ENCODE measurements around the gene MRNIP. TPM values are rescaled to one million over a fixed set of nuclear protein-coding genes. Genes with fewer than 3 reads are reported as not detected.

Gene MRNIP
- total RNA-seq, 1 experiment from 2014 or later: 31.1 TPM

GRCh38 chr5:179820483-179821297 is 37.9 kb downstream of the MRNIP start, which contains the start of gene SQSTM1:
TSS of gene SQSTM1 (plus strand) at chr5:179820905. CDS start at chr5:179820937, 32 bp downstream.
- Histone ChIP-seq H4K8ac (replicated peaks; ENCODE audit: insufficient read length, low read depth, low read length) (no peak within 1 kb of the TSS), H2BK120ac (ENCODE audit: low read depth, low read length, poor library complexity, severe bottlenecking) (no peak within 1 kb of the TSS), H2BK12ac (ENCODE audit: insufficient read length, low read depth, low read length) (no peak within 1 kb of the TSS), H3K9me3 (ENCODE audit: control insufficient read depth, low read depth, low read length) (no peaks in the 10 kb centered on the region), H3K9ac (ENCODE audit: extremely low read depth, insufficient read length, low read length) (peak within 1 kb of the TSS; percentile 57), H2BK15ac (ENCODE audit: low read depth, low read length) (no peak within 1 kb of the TSS), H2AFZ (ENCODE audit: low read length) (no peak within 1 kb of the TSS), H3K4me1 (ENCODE audit: insufficient read depth, low read length) (peaks cover 3% of the 10 kb centered on the region; the same call in 1 of the 2 replicates), H3K23me2 (ENCODE audit: insufficient read length, low read depth, low read length, poor library complexity, severe bottlenecking) (peaks cover 15% of the 10 kb centered on the region), H3K23ac (ENCODE audit: insufficient read length, low read depth, low read length) (no peak within 1 kb of the TSS), H2BK5ac (ENCODE audit: insufficient read length, low read length) (no peak within 1 kb of the TSS), H3K79me2 (ENCODE audit: insufficient read depth, low read length) (peaks cover 9% of the 10 kb centered on the region; the same call in 1 of the 2 replicates), H3K4me2 (ENCODE audit: insufficient read depth, insufficient read length, low read length) (peak within 1 kb of the TSS; percentile 79), H4K5ac (ENCODE audit: insufficient read length, low read depth, low read length) (no peak within 1 kb of the TSS), H2BK20ac (ENCODE audit: low read depth, low read length, poor library complexity, severe bottlenecking) (no peak within 1 kb of the TSS), H3K4ac (ENCODE audit: low read depth, low read length) (no peak within 1 kb of the TSS), H3K18ac (ENCODE audit: insufficient read length, low read depth, low read length) (peak within 1 kb of the TSS; percentile 74), H4K20me1 (ENCODE audit: control insufficient read depth, insufficient read depth, insufficient read length) (no peaks in the 10 kb centered on the region), H3T11ph (ENCODE audit: low read length) (no peak within 1 kb of the TSS), H2AK5ac (ENCODE audit: insufficient read length, low read length) (peak within 1 kb of the TSS; percentile 1), H3K27me3 (ENCODE audit: insufficient read depth, low read length) (no peaks in the 10 kb centered on the region), H3K56ac (ENCODE audit: insufficient read length, low read depth, low read length) (no peak within 1 kb of the TSS), H3K79me1 (ENCODE audit: insufficient read depth, low read depth, low read length, poor library complexity, severe bottlenecking) (peaks cover 10% of the 10 kb centered on the region), H3K27ac (ENCODE audit: insufficient read length, low read depth, low read length) (no peak within 1 kb of the TSS), H3K14ac (ENCODE audit: insufficient read depth, low read length) (peak within 1 kb of the TSS; percentile 72), H4K91ac (ENCODE audit: insufficient read length, low read depth, low read length) (no peak within 1 kb of the TSS)
- Mint-ChIP-seq H3K9me3 (no peaks in the 10 kb centered on the region; a peak in 2 of 5 replicates), H3K4me3 (peak within 1 kb of the TSS; percentile 88 to 93), H3K27me3 (ENCODE audit: low read depth) (peaks cover 10% of the 10 kb centered on the region), H3K27ac (peak within 1 kb of the TSS; percentile 40 to 94 (median 93); a peak in 4 of 7 replicates), H3K4me1 (peaks cover 30 to 34% of the 10 kb centered on the region in 2 experiments), H3K36me3 (ENCODE audit: insufficient read depth in 1 of 3, low read depth in 3 of 3) (peaks cover 22 to 32% (median 29%) of the 10 kb centered on the region in 3 experiments)
- no CpG with 5 or more reads among the region's 81 CpGs for WGBS (ENCODE audit: extremely low coverage, insufficient read length, low lambda C conversion rate)
- DNase-seq: peak; percentile 73
- TF ChIP-seq, protein P1, sequence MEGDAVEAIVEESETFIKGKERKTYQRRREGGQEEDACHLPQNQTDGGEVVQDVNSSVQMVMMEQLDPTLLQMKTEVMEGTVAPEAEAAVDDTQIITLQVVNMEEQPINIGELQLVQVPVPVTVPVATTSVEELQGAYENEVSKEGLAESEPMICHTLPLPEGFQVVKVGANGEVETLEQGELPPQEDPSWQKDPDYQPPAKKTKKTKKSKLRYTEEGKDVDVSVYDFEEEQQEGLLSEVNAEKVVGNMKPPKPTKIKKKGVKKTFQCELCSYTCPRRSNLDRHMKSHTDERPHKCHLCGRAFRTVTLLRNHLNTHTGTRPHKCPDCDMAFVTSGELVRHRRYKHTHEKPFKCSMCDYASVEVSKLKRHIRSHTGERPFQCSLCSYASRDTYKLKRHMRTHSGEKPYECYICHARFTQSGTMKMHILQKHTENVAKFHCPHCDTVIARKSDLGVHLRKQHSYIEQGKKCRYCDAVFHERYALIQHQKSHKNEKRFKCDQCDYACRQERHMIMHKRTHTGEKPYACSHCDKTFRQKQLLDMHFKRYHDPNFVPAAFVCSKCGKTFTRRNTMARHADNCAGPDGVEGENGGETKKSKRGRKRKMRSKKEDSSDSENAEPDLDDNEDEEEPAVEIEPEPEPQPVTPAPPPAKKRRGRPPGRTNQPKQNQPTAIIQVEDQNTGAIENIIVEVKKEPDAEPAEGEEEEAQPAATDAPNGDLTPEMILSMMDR (conservative IDR thresholded peaks at IDR 0.05): peak; percentile 28; the same call in 1 of the 3 replicates

All from H9 (cell line).